ENCODE data around the gene NSL1.
"Not testable (repeated sequence)": the region's sequence is repeated elsewhere in the genome, so short reads cannot be mapped to it uniquely, and the experiment has no call there.

Gene NSL1, protein sequence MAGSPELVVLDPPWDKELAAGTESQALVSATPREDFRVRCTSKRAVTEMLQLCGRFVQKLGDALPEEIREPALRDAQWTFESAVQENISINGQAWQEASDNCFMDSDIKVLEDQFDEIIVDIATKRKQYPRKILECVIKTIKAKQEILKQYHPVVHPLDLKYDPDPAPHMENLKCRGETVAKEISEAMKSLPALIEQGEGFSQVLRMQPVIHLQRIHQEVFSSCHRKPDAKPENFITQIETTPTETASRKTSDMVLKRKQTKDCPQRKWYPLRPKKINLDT

DNA sequence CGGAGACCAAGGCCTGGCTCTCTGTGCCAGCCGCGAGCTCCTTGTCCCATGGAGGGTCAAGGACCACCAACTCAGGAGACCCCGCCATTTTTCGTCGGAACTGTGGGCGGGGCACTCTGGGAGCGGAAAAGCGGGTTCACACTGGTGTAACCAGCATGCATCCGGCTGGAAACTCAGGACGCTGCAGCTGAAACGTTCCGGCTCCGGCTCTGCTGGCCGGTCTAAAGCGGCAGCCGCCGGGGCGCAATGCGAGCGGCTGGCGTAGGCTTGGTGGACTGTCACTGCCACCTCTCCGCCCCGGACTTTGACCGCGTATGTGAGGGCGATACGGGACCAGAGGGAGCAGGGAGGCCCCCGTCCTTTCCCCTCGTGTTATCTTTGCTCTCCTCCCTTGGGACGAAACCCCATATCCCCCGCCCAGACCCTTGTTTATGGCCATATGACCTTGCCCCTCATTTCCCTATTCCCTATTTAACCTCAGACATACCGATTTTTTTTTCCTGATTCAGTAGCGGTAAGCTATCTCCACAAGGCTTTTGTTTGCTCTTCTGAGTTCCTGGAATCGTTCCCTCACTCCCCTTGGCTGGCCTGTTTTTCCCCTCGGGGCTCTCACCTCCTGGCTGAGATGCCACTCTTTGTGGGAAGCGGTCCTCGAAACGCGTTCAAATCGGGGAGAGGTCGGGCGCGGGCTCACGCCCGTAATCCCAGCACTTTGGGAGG, at the start of gene NSL1, which contains the start of gene TATDN3:
Gene NSL1, minus strand, starts transcription at position 102 of the 720 bp plus-strand sequence. Its CDS starts 14 bp downstream, at position 88.
Gene TATDN3, plus strand, starts transcription at position 219 of the 720 bp plus-strand sequence. Its CDS starts 28 bp downstream, at position 247.
- DNase-seq: peak; percentile 97

DNA sequence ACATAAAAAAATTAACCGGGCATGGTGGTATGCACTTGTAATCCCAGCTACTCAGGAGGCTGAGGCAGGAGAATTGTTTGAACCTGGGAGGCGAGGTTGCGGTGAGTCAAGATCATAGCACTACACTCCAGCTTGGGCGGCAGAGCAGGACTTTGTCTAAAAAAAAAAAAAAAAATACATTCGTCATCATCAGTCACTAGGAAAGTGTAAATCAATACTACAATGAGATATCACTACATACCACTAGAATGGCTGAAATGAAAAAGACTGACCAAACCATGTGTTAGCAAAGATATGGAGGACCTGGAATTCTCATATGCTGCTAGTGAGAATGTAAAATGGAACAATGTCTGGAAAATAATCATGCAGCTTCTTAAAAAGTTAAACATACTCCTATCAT, 46.6 kb upstream of the NSL1 start:
- DNase-seq: no peak

DNA sequence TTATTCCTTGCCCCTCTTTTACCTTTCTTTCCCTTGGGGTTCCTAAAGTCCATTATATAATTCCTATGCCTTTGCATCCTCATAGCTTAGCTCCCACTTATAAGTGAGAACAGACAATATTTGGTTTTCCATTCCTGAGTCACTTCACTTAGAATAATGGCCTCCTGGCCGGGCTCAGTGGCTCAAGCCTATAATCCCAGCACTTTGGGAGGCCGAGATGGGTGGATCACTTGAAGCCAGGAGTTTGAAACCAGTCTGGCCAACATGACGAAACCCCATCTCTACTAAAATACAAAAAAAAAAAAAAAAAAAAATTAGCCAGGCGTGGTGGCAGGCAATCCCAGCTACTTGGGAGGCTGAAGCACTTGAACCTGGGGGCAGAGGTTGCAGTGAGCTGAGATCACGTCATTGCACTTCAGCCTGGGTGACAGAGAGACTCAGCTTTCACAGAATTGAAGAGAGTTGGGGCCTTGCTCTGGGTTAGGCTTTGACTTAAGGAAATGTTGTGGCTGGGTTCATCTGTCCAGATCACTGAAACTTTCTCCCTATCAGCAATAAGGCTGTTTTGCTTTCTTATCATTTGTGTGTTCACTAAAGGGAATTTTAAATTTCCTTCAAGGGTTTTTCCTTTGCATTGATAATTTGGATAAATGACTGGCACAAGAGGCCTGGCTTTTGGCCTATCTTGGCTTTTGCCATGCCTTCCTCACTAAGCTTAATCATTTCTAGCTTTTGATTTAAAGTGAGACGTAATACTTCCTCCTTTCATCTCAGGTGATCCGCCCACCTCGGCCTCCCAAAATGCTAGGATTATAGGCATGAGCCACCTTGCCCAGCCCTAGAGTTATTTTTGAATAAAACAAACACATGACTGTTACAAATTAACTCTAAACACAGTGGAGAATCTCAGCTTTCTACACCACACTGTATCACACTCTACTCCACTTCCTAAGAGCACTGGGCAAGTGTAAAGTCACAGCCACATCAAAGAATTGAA, 41.9 kb upstream of the NSL1 start:
- DNase-seq: not testable (repeated sequence)

DNA sequence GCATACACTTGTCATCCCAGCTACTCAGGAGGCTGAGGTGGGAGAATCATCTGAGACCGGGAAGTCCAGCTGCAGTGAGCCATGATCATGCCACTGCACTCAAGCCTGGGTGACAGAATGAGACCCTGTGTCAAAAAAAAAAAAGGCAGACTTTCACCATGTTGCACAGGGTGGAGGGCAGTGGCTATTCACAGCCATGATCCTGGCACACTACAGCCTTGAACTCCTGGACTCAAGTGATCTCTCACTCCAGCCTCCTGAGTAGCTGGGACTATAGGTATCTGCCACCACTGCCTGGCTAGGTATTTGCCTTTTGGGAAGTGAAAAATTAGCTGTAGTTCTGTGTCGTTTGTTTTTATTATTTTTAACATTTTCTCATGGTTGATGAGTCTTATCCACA, 36.8 kb upstream of the NSL1 start:
- DNase-seq: no peak

DNA sequence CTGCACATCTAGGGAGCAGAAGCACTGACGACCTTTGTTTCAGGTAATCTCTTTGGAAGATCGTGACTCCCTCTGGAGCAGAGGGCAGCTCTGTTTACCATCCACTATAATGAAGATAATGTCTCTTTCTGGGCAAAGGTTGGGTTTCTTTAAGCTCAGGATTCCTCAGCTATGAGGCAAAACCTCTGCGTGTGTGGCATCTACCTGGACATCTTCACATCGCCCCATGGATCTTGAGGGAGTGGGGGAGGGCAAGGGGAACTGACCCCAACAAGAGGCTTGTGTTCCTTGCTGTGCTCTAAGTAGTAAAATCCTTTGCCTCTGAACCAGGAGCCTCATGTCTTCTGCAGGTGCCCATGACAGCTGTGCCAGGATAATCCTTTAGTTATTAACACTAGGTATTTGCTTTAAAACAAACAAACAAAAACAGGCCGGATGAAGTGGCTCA, 36.3 kb upstream of the NSL1 start:
- DNase-seq: no peak

DNA sequence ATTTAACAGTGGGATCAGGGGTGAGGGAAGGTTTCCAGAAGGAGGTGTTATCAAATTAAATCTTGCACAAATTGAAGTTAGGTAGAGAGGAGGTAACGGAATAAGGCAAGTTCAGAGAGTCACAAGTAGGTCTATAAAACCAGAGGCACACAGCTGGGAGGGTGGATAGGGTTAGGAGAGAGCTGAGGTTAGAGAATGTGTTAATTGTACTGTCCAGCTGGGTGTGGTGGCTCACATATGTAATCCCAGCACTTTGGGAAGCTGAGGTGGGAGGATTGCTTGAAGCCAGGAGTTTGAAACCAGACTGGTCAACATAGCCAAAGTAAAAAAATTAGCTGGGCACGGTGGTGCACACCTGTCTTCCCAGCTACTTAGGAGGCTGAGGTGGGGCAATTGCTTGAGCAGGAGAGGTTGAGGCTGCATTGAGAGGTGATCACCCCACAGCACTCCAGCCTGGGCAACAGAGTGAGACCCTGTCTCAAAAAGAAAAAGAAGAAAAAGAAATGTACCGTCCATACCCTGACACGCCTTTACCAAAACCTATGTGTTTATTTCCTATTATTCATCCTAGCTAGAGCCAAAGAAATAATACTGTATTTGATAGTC, 35.7 kb upstream of the NSL1 start:
- no peak for DNase-seq

DNA sequence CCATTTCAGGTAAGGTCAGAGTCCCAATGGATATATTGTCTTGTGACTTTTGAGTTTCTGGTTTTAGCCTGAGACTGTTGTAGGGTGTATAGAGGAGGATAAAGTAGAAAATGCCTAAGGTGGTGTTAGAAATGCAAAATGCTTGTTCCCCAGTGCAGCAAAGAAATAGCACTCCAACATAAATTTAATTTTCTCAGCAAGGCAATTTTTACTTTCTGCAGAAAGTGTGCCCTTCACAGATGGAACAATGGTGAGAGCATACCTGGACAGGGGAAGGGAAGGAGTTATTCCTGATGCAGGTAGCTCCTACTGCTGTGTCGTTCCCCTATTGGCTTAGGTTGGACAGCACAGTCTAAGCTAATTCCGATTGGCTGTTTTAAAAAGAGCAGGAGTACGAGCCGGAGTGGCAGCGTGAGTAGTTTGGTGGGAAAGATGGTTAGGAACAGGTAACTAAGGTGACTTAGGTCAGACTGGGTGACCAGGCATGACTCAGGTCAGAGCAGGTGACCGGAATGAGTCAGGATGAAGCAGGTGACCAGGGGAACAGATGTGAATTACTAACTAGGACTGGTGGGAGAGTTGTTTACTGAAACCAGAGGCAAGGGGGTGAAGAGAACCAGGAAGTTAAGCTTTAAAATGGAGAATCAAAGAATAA, 34.3 kb upstream of the NSL1 start:
- no peak for DNase-seq

DNA sequence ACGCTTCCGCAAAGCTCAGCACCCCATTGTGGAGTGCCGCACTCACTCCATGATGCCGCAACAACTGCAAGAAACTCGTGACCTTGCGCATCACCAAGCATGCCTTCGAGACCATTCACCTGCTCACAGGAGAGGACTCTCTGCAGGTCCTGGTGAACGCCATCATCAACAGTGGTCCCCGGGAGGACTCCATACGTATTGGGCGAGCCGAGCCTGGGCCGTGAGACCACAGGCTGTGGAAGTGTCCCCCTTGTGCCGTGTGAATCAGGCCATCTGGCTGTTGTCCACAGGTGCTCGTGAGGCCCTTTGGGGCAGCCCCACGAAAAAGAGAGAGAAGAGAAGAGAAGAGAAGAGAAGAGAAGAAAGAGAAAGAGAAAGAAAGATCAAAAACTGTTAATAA, 32.6 kb upstream of the NSL1 start:
- no peak for DNase-seq

DNA sequence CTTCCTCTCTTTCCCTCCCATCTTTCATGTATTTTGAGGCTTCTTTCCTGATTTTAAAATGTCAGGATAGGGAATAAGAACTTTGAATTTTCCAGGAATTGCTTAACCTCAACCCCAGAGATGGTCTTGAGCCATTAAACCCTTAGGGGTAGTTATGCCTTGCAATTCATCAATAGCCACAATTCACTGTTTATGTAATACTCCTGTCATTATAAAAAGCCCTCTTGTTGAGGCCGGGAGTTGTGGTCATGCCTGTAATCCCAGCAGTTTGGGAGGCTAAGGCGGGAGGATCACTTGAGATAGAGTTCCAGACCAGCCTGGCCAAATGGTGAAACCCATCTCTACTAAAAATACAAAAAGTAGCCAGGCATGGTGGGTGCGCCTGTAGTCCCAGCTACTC, 31.4 kb upstream of the NSL1 start:
- DNase-seq: no peak

DNA sequence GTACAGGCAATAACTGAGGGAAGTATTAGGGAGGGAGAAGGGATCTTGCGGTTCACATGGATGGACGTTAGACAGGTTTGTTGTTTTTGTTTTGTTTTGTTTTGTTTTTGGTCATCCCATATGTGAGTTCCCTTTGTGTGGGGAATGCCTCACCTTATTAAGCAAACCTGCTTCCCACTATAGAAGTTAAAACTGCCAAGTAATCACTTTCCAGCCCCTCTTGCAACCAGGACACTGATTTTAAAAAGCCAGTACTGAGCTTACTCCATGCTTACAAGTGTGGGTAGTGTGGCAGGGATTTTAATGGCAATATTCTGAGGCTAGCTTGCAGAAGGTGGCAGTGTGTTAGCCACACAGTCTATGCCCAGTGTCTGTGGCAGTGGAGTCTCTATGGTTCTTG, 29.4 kb upstream of the NSL1 start:
- DNase-seq: no peak

DNA sequence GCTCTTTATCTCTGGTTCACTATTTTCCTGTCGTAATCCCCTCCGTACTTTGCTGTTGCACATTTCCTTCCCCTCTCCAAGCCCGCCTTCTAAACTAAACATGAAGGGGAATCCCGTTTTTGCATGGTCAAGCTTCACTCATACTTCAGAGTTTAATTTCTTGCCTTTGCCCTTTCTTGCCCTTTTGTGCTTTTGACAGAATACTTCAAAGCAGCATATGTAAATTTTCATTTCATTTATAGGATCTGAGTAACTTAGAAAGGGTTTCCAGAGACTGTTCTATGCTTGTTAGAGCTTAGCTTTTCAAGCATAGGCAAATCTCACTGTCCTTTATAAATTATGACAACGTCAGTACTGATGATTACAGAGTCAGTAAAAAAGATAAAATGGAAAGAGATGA, 28.1 kb upstream of the NSL1 start:
- DNase-seq: no peak

DNA sequence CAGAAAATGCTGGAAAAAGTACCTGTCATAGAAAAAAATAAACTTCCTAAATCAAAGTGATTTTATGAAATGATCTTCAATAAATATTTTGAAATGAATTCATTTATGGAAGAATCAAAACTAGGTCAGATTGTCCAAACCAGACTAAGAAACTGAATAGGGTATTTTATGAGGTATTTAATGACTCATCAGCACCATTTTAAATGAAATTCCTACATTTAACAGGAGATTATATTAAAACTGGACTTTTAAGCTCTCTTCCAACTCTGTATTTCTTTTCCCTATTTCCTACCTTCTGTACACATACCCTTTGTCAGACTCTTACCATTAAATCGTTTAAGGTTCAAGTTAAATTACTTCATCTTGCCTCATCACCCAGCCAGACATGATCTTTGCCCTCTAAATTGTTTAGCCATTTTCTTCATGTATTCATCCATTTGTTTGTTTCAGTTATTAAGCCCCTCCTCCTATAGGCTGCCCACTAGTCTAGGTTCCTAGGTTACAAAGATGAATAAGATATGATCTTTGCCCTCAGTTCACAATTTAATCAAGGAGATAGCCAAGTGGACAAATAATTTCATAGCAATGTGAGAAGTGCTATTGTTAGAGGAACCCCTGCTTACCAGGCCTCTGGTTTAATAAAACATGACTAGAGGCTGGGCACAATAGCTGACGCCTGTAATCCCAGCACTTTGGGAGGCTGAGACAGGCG, 25.1 kb upstream of the NSL1 start:
- no peak for DNase-seq

DNA sequence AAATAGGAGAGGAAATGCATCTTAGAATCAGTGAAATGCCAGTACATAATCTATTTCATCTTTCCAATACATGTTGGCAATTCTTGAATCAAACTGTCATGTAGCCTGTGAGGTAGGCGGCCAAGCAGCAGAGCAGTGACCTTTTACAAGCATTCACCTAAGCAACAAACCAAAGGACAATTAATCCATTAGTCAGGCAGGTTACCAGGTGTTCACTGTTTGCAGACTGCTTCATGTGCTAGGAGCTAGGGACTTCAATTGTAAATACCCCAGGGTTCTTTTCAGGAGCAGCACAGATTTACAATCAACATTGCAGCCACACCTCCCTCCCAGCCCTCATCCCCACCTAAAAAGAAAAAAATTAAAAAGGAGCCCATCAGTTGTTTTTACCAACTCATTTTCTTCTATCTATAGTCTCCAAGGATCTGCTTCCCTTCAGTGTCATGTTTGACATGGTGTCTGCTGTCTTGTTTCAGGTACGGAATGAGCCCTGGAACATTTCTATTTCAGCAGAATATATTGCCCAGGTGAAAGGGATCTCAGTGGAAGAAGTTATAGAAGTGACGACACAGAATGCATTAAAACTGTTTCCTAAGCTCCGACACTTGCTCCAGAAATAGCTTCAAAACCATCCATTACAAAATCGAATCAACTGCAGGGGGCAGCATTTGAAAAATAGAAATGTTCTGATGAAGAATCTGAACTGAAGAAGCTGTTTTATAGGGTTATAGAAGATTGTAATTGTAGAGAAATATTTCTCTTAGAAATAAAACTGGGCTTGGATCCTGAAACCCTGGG, 23.2 kb upstream of the NSL1 start:
- no peak for DNase-seq

DNA sequence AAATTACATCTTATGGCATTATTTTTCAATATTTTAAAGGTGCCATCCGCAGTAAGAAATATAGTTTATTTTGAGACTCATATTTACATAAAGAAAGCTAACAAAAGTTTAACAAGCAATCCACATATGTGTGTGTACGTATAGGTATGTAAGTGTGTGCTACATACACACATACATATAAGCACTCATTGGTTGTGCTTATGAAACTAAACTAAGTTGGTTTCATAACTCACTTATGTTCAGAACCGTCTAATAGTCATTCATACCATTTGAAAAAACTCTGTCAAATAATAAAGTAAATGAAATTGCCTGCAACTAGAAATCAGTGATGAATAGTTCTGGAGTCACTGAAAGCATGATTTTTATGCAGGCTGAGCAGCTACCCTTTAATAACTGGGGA, 14.2 kb upstream of the NSL1 start:
- DNase-seq: no peak

DNA sequence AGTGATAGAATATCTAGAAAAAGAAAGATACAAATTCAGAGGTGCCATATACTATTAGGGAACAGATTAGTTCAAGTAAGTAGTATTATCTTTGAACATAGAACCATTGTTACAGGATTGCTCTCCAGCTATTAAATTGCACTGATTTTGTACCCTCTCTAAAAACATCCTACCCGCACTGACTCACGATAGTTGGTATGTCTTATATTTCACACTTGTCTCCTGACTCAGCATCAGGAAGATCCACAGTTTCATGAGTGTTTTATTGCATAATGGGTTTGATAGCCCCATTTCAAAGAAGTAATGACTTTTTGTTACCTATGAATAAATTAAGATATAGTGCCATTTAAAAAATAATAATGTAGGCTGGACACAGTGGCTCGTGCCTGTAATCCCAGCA, 6.1 kb upstream of the NSL1 start:
- DNase-seq: no peak

DNA sequence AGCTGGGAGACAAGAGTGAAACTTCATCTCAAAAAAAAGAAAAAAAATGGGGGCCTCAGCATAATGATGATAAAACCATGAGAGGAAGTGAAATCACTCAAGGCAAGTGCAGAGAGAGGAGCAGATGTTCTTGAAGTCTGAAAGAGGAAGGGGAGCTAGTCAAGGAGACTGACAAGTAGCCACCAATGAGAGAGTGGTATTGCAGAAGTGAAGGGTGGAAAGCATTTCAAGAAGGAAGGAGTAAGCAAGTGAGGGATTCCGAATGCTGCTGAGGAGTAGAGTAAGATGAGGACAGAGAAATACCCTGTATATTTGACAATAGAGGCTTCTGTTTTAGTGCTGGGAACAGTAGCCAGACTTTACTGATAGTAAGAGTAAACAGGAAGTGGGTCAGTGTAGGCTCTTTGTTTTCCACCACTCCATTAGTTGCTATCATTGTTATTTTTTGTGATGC, 3.0 kb upstream of the NSL1 start:
- DNase-seq: no peak

DNA sequence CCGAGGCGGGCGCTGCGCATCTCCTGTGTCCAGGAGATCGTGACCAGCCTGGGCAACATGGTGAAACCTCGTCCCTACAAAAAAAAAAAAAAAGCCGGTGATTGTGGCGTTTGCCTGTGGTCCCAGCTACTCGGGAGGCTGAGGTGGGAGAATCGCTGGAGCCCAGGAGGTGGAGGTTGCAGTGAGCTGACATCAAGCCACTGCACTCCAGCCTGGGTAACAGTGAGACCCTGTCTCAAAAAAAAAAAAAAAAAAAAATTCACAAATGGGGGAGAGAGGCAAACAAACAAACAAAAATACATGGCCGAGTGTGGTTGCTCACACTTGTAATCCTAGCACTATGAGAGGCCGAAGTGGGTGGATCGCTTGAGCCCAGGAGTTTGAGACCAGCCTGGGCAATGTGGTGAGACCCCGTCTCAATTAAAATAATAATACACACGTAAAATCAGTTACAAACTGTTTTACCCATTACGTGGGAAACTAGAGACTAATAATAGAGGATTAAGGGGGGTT, 875 bp upstream of the NSL1 start:
- DNase-seq: no peak

DNA sequence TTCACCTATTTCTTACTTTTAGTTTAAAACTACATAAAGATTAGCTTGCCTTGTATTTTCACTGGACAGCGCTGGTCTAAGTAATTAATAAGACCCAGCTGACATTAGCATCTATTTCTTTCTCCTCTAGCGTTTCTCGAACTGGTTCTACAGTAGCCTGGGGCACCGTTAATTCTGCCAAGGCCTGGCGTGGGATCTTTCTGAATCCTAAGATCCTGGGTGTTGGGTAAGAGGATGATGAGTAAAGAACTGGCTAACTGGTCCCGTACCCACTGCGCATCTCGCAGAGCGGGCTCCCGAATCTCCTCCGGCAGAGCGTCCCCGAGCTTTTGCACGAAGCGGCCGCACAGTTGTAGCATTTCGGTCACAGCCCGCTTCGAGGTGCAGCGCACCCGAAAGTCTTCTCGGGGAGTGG, 309 bp downstream of the NSL1 start:
- DNase-seq: no peak

DNA sequence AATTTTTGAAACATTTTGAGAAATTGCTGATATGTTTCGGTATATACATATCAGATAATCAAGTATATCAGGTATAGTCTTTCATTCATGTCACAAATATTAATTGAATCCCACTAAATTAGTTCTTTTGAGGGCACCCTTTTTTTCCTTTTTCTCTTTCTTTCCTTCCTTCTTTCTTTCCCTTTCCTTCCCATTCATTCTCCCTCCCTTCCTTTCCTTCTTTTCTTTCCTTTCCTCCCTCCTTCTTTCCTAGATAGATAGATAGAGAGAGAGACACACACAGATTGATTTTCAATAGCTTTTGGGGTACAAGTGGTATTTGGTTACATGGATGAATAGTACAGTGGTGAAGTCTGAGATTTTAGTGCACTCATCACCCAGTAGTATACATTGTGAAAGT, 5.7 kb downstream of the NSL1 start:
- no peak for DNase-seq

DNA sequence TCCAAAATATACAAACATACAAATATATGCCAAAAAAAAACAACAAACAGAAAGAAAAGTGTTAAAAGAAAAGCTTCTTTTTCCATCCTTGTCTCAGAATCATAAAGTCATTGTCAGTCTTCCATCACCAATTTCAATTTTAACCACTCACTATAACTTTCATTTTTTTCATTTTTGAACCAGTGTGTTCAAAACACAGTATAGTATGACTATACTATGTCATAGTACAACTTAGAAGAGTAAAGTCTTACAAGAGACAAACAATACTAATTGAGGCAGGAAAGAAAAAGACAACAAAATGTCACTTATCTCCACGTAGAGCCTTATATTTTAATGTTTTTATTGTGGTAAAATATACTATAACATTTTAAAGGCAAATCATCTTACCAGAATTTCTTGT, 7.6 kb downstream of the NSL1 start:
- DNase-seq: no peak
